GM18520 (cell line): ENCODE results near the gene LRWD1.

ENCODE experiments used
- ATAC-seq: cut with Tn5 transposase; IDR thresholded peaks from one replicate; pipeline ENCODE4 v1.9.1; 2021; ENCODE audit not compliant: unreplicated experiment

LRWD1 gene

GRCh38 chr7:102464577-102465280, at the start of gene LRWD1, which contains the start of gene ALKBH4:
Gene LRWD1, plus strand, starts transcription at chr7:102464984. Its CDS starts 97 bp downstream, at chr7:102465081.
Gene ALKBH4, minus strand, starts transcription at chr7:102464863. Its CDS starts 27 bp downstream, at chr7:102464836.
- ATAC-seq, result peak; percentile 92

GRCh38 chr7:102415685-102416225, 49.0 kb upstream of the LRWD1 start:
- peak; percentile 46 for ATAC-seq

GRCh38 chr7:102416406-102416805, 48.4 kb upstream of the LRWD1 start:
- no peak for ATAC-seq

GRCh38 chr7:102417105-102417504, 47.7 kb upstream of the LRWD1 start:
- ATAC-seq, result no peak

GRCh38 chr7:102418592-102418991, 46.2 kb upstream of the LRWD1 start:
- no peak for ATAC-seq

GRCh38 chr7:102421706-102422240, 43.0 kb upstream of the LRWD1 start:
- ATAC-seq, result no peak

GRCh38 chr7:102424129-102424551, 40.6 kb upstream of the LRWD1 start:
- no peak for ATAC-seq

GRCh38 chr7:102424787-102425218, 40.0 kb upstream of the LRWD1 start:
- ATAC-seq, result no peak

- peak; percentile 47 for ATAC-seq
Observed at GRCh38 chr7:102425639-102426267, 39.0 kb upstream of the LRWD1 start.

GRCh38 chr7:102426268-102427018, 38.3 kb upstream of the LRWD1 start:
- no peak for ATAC-seq

GRCh38 chr7:102427019-102427405, 37.8 kb upstream of the LRWD1 start:
- no peak for ATAC-seq

- ATAC-seq, result no peak
Observed at GRCh38 chr7:102429141-102429899, 35.5 kb upstream of the LRWD1 start.

- ATAC-seq, result peak; percentile 30
Observed at GRCh38 chr7:102431617-102432298, 33.0 kb upstream of the LRWD1 start.

- peak; percentile 21 for ATAC-seq
Observed at GRCh38 chr7:102432442-102433218, 32.2 kb upstream of the LRWD1 start.

- ATAC-seq, result peak; percentile 47
Observed at GRCh38 chr7:102433219-102434038, 31.4 kb upstream of the LRWD1 start, which contains the start of gene ORAI2. Gene ORAI2, plus strand, starts transcription at chr7:102433575. Its CDS starts 5,382 bp downstream, at chr7:102438957.

- ATAC-seq, result no peak
Observed at GRCh38 chr7:102434039-102434486, 30.7 kb upstream of the LRWD1 start.

- ATAC-seq, result no peak
Observed at GRCh38 chr7:102436118-102436517, 28.7 kb upstream of the LRWD1 start.
